Measurements from ENCODE around the gene CTXND1. TPM values are rescaled to one million over a fixed set of nuclear protein-coding genes. Genes with fewer than 3 reads are reported as not detected.

Gene CTXND1
- total RNA-seq, 1 donor from 2014 or later: not detected

DNA sequence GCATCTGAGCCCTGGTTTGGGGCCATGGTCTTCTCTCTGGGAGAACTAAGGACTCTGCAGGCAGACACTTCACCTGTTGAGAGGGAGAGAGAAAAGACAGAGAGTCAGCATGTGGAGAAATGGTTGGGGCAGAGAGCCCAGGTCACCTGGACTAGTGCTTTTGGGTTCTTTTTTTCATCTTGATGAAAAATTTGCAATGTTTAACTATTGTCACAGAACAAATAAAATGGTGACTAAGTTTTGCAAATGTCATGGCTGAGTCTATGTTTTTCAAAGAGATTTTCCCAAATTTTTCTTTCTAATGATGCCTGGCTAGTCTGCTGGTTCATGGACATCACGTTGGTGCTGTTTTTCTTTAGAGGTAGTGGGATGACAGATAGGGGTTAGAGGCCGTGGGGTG lies 81.4 kb downstream of the CTXND1 start:
- Mint-ChIP-seq H3K4me3 (no peak overlapping the region), H3K27ac (no peak overlapping the region), H3K27me3 (ENCODE audit: insufficient read depth) (no peaks in the 10 kb centered on the region), H3K4me1 (ENCODE audit: low read depth) (peaks cover 5% of the 10 kb centered on the region), H3K9me3 (no peaks in the 10 kb centered on the region), H3K36me3 (ENCODE audit: low read depth) (peaks cover 29% of the 10 kb centered on the region)
- intact Hi-C loops (cut with micrococcal nuclease): no loop called here
- no peak for DNase-seq (ENCODE audit: low spot score)

DNA sequence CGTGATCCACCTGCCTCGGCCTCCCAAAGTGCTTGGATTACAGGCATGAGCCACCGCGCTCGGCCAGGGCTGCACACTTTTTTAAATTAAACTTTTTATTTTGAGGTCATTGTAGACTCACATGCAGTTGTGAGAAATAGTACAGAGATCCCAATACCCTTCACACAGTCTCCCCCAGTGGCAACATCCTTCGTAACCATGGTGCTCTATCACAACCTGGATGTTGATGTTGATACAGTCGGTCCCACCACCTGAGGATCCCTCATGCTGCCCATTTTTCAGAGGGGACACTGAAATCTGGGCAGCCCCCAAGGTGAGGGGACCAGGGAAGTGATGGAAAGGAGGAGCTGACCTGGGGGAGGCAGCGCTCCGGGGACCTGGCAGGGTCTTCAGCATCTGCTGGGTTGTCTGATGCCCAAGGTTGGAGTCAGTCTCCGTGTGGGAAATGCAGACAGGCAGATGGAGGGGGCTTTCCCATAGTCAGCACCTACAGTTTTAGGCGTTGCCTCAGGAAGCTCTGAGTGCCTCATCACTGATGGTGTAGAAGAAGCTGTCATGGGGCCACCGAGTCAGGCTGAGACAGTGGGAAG lies 82.2 kb downstream of the CTXND1 start:
- DNase-seq (ENCODE audit: low spot score): no peak

DNA sequence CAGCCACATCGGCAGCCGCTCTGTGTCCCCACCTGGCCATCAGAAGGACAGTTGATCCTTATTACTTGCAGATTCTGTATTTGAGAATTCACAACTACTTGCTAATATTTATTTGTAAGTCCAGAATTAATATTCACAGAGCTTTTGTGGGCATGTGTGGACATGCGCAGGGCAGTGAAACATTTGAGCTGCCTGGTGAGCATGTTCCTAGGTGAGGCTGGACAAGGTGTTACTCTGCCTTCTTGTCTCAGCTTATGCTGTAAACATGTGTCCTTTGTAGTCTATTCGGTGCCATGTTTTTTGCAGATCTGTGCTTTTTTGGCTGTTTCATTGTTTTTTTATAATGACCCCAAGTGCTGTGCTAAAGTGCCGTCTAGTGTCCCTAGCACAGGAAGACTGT lies 83.6 kb downstream of the CTXND1 start:
- Mint-ChIP-seq H3K27me3 (ENCODE audit: insufficient read depth) (no peaks in the 10 kb centered on the region), H3K4me3 (no peak overlapping the region), H3K4me1 (ENCODE audit: low read depth) (peaks cover 10% of the 10 kb centered on the region), H3K9me3 (no peaks in the 10 kb centered on the region), H3K27ac (no peak overlapping the region), H3K36me3 (ENCODE audit: low read depth) (peaks cover 29% of the 10 kb centered on the region)
- intact Hi-C loops (cut with micrococcal nuclease): no loop called here
- no peak for DNase-seq (ENCODE audit: low spot score)

More for the DNA sequence above, 82.2 kb downstream of the CTXND1 start:
- peaks cover 28% of the 10 kb centered on the region for H3K36me3 Mint-ChIP-seq (ENCODE audit: low read depth)
- no peak overlapping the region for H3K27ac Mint-ChIP-seq
- H3K4me3 Mint-ChIP-seq: no peak overlapping the region
- H3K9me3 Mint-ChIP-seq: no peaks in the 10 kb centered on the region
- H3K27me3 Mint-ChIP-seq (ENCODE audit: insufficient read depth): no peaks in the 10 kb centered on the region
- H3K4me1 Mint-ChIP-seq (ENCODE audit: low read depth): peaks cover 5% of the 10 kb centered on the region
- intact Hi-C loops (cut with micrococcal nuclease): no loop called here

DNA sequence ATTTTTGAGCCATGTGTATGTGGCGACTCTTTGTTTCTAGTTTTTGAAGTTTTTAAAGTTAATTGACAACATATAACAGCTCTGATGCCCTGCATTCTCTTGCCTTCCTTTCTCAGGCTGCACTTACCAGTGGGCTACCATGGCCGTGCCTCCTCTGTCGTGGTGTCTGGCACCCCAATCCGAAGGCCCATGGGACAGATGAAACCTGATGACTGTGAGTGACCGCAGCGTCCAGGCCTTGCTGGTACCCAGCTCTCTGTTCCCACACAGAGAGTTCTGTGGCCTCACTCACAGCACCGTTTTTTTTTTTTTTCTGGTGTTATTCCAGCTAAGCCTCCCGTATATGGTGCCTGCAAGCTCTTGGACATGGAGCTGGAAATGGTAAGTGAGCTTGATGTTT lies 84.1 kb downstream of the CTXND1 start:
- no peak overlapping the region for H3K27ac Mint-ChIP-seq
- peaks cover 10% of the 10 kb centered on the region for H3K4me1 Mint-ChIP-seq (ENCODE audit: low read depth)
- DNase-seq (ENCODE audit: low spot score): no peak
- no peaks in the 10 kb centered on the region for H3K9me3 Mint-ChIP-seq
- H3K36me3 Mint-ChIP-seq (ENCODE audit: low read depth): peaks cover 30% of the 10 kb centered on the region
- intact Hi-C loops (cut with micrococcal nuclease): no loop called here
- no peak overlapping the region for H3K4me3 Mint-ChIP-seq
- H3K27me3 Mint-ChIP-seq (ENCODE audit: insufficient read depth): no peaks in the 10 kb centered on the region

DNA sequence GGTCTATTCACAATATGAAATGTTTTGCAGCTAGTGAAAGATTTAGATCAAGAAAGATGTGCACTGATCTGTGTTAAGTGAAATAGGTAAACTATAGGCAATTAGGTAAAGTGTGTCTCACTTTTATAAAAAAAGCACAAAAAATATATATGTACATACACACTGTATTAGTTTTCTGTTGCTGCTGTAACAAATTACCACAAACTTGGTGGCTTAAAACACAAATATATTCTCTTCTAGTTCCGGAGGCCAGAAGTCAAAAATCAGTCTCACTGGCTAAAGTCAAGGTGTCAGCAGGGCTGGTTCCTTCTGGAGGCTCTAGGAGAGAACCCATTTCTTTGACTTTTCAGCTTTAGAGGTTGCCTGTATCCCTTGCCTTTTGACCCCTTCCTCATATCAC lies 88.1 kb downstream of the CTXND1 start:
- peaks cover 49% of the 10 kb centered on the region for H3K36me3 Mint-ChIP-seq (ENCODE audit: low read depth)
- no peaks in the 10 kb centered on the region for H3K9me3 Mint-ChIP-seq

DNA sequence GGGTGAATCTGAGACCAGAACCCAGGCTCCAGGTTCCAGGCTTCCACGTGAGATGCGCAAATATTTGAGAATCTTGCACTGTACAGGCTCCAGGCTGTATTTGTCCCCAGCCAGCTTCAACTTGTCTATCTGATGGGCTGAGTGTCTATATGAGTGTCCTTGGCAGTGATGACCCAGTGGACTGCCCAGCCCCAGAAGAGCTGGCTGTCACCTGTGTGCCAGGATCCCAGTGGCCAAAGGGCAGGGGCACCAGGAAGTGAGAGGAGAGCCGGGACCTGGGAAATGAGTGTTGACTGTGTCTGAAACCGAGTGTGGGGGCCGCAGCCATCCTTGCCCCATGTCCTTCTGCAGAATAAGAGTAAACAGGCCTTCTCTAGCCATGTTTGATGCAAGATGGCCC lies 88.8 kb downstream of the CTXND1 start:
- Mint-ChIP-seq H3K27me3 (ENCODE audit: insufficient read depth) (no peaks in the 10 kb centered on the region), H3K4me1 (ENCODE audit: low read depth) (peaks cover 30% of the 10 kb centered on the region), H3K27ac (no peak overlapping the region), H3K4me3 (no peak overlapping the region), H3K9me3 (no peaks in the 10 kb centered on the region), H3K36me3 (ENCODE audit: low read depth) (peaks cover 51% of the 10 kb centered on the region)
- DNase-seq (ENCODE audit: low spot score): no peak
- intact Hi-C loops (cut with micrococcal nuclease): no loop called here

More for the DNA sequence above, 88.1 kb downstream of the CTXND1 start:
- H3K4me1 Mint-ChIP-seq (ENCODE audit: low read depth): peaks cover 30% of the 10 kb centered on the region
- intact Hi-C loops (cut with micrococcal nuclease): no loop called here
- no peak for DNase-seq (ENCODE audit: low spot score)
- no peak overlapping the region for H3K27ac Mint-ChIP-seq
- no peak overlapping the region for H3K4me3 Mint-ChIP-seq
- no peaks in the 10 kb centered on the region for H3K27me3 Mint-ChIP-seq (ENCODE audit: insufficient read depth)

DNA sequence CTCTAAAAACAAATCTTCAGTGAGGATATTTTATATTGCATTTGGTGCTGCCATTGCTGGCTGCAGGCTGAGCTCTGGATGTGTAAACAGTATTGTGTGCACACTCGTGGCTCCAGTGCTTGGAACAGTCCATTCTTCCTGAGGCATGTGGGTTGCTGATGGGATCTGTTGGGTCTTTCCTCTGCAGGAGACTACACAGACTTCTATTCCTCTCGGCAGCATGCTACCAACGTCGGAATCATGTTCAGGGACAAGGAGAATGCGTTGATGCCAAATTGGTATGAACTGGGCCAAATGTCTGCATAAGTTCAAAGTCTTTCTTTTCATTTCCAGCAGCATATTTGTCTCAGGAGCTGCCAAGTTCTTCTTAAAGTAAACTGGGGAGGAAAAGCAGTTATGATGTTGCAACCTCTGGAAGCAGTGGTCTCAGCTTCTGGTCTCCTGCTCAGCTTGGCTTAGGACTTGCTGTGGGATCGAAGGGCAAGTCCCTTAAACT lies 89.9 kb downstream of the CTXND1 start:
- DNase-seq (ENCODE audit: low spot score): no peak
- no peak overlapping the region for H3K4me3 Mint-ChIP-seq
- H3K4me1 Mint-ChIP-seq (ENCODE audit: low read depth): peaks cover 30% of the 10 kb centered on the region
- no peaks in the 10 kb centered on the region for H3K27me3 Mint-ChIP-seq (ENCODE audit: insufficient read depth)
- intact Hi-C loops (cut with micrococcal nuclease): no loop called here
- peaks cover 51% of the 10 kb centered on the region for H3K36me3 Mint-ChIP-seq (ENCODE audit: low read depth)
- no peaks in the 10 kb centered on the region for H3K9me3 Mint-ChIP-seq
- H3K27ac Mint-ChIP-seq: no peak overlapping the region

DNA sequence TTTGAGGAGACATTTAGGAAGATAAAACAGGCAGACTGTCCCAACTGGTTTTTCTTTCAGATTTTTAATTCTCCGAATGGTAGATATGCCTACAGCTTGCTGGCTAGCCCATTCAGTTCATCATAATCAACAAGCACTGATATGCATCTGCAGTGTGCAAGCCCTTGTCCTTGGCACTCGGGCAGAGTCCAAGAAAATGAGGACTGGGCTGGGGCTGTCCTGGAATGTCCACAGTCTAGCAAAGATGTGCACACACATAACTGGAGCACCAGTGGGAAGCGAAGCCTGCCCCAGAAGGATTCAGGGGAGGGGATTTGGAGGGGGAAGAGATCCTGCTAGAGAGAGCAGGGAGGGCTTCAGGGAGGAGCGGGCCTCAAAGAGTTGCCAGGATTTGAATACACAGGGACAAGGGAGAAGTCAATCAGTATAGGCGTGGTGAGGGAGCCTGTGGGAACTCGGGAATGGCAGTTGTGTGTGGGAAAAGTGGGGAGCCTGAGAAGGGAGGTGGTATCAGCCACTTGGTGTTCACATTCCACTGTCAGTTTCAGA lies 90.5 kb downstream of the CTXND1 start:
- Mint-ChIP-seq H3K27ac (peak overlapping the region; percentile 96), H3K36me3 (ENCODE audit: low read depth) (peaks cover 51% of the 10 kb centered on the region), H3K9me3 (no peaks in the 10 kb centered on the region), H3K4me1 (ENCODE audit: low read depth) (peaks cover 30% of the 10 kb centered on the region), H3K27me3 (ENCODE audit: insufficient read depth) (no peaks in the 10 kb centered on the region), H3K4me3 (no peak overlapping the region)
- intact Hi-C loops (cut with micrococcal nuclease): no loop called here
- DNase-seq (ENCODE audit: low spot score): no peak

DNA sequence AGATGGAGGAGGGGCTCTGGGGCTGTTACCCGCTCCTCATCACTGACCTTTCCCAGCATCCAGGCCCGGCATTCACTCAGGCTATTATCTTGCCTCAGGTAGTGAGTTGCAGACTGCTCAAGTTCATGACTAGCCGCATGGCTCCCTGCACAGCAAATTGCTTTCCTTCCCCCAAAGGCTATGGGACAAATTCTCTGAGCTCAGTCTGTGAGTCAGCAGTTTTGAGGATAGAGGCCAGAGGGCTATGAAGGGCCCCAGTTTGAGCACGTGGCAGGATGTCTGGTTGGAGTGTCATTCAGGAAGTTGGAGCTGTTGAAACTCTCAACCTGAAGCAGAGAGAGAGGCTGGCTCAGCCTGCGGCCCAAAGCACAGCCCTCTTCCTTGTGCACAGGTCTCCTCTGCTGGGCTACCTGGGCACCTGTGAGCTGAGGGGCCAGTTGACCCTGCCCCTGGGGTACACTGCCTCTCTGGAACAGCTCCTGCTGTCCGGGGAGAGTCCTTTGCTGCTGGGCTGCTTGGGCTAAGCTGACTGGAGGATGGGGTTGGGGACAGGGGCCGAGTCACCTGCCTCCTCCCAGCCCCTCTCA lies 91.3 kb downstream of the CTXND1 start:
- peaks cover 33% of the 10 kb centered on the region for H3K4me1 Mint-ChIP-seq (ENCODE audit: low read depth)

DNA sequence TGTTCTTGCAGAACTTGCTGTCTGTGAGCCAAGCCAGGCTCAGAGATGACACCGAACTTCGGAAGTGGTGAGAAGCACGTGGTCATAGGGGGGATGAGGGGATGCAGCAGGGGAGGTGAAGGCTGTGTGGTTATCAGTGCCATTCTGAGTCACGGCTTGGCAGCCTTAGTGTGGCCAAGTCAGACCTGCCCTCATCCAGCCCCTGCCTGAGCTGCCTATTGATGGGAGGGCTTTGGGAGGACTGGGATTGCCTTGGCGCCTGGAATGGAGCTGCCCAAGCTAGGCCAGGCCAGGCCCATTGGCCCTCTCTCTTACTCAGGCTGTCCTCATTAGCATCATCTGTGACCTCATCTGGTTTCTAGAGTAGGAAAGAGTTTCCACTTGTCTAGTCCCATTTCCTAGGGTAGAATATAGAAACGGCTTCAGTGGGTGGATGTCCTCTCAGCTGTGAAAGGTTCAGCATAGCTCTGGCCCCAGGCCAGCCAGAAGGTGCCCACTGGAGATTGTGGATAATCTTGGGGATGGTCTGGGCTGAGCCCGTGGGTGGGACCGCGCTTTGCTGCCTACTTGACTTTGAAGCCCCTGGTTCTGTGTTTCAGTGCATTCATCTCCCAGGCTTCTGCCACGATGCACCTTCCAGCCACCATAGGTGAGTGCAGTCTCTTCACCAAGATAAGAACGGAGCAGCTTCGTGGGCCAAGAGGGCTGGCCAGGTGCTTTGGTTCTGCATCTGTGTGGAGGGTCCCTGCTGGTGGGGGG lies 92.0 kb downstream of the CTXND1 start:
- Mint-ChIP-seq H3K9me3 (no peaks in the 10 kb centered on the region), H3K36me3 (ENCODE audit: low read depth) (peaks cover 60% of the 10 kb centered on the region), H3K4me1 (ENCODE audit: low read depth) (peaks cover 40% of the 10 kb centered on the region), H3K4me3 (no peak overlapping the region), H3K27ac (peak overlapping the region; percentile 96), H3K27me3 (ENCODE audit: insufficient read depth) (no peaks in the 10 kb centered on the region)
- no peak for DNase-seq (ENCODE audit: low spot score)
- intact Hi-C loops (cut with micrococcal nuclease): loop anchor here (1.0 to 10.0 kb wide), 3 partner anchors 8 to 1165 kb away; partner anchors contain the start of genes FAH, MESD and STARD5

More for the DNA sequence above, 91.3 kb downstream of the CTXND1 start:
- Mint-ChIP-seq H3K27ac (peak overlapping the region; percentile 96), H3K4me3 (no peak overlapping the region), H3K36me3 (ENCODE audit: low read depth) (peaks cover 53% of the 10 kb centered on the region), H3K9me3 (no peaks in the 10 kb centered on the region), H3K27me3 (ENCODE audit: insufficient read depth) (no peaks in the 10 kb centered on the region)
- peak; percentile 53 for DNase-seq (ENCODE audit: low spot score)
- intact Hi-C loops (cut with micrococcal nuclease): loop anchor here (1.0 kb wide), 1 partner anchor 8 kb away; the partner anchor contains the start of gene FAH

DNA sequence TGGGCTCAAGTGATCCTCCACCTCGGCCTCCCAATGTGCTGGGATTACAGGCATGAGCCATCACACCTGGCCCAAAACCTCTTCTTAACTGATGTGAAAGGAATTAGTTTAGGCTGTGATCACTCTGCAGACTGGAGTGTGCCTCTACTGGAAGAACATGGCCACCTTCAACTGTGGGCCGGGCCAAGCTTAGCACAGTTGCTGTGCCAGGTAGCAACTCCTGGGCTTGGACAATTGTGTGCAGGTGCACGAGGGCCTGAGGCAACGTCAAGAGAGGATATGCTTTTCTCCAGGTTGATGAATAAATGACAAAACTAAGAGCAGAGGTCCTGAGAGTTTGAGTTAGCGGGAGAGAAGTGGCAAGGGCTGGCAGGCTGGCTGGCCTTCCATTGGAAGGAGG lies 92.7 kb downstream of the CTXND1 start:
- no peak for DNase-seq (ENCODE audit: low spot score)
- Mint-ChIP-seq H3K9me3 (no peaks in the 10 kb centered on the region), H3K27ac (peak overlapping the region; percentile 96), H3K27me3 (ENCODE audit: insufficient read depth) (no peaks in the 10 kb centered on the region), H3K4me1 (ENCODE audit: low read depth) (peaks cover 44% of the 10 kb centered on the region), H3K4me3 (no peak overlapping the region), H3K36me3 (ENCODE audit: low read depth) (peaks cover 61% of the 10 kb centered on the region)
- intact Hi-C loops (cut with micrococcal nuclease): loop anchor here (10.0 kb wide), 2 partner anchors 826 to 1166 kb away; partner anchors contain the start of genes MESD and STARD5

DNA sequence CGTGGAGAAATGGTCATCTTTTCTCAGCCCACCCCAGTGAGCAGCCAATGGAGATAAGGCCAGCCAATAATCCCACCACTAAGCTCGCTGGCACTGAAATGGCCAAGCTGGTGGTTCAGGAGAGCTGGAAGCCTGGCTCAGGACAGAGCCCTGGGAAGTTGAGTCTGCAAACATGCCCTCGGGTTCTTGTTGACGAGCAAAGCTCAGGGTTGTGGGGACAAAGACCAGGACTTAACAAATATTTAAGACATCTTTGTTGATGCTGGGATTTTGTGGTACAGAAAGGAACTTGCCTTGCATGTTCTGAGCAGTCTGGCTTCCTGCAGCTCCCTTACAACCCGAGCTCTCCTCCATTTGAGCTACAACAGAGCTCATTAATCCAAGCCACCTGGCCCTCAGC lies 94.8 kb downstream of the CTXND1 start:
- H3K36me3 Mint-ChIP-seq (ENCODE audit: low read depth): peaks cover 43% of the 10 kb centered on the region
- intact Hi-C loops (cut with micrococcal nuclease): loop anchor here (10.0 kb wide), 2 partner anchors 828 to 1168 kb away; partner anchors contain the start of genes MESD and STARD5
- no peak for DNase-seq (ENCODE audit: low spot score)
- H3K4me1 Mint-ChIP-seq (ENCODE audit: low read depth): peaks cover 54% of the 10 kb centered on the region
- no peak overlapping the region for H3K4me3 Mint-ChIP-seq
- no peak overlapping the region for H3K27ac Mint-ChIP-seq
- no peaks in the 10 kb centered on the region for H3K27me3 Mint-ChIP-seq (ENCODE audit: insufficient read depth)
- H3K9me3 Mint-ChIP-seq: no peaks in the 10 kb centered on the region
